K562 treated with DMSO at 1 percent for 12 hours (cell line): ENCODE measurements around the gene CCR3. TPM values are rescaled to one million over a fixed set of nuclear protein-coding genes. Genes with fewer than 3 reads are reported as not detected.

Experiments used
- total RNA-seq: library from RNA; unstranded; fragments of 300-600 nt; gene quantifications from 2 replicates; pipeline ENCODE4 v1.2.3, GENCODE V29; 2022; ENCODE audit not compliant: insufficient read depth

CCR3 gene
- total RNA-seq, result not detected in 2 replicates

DNA sequence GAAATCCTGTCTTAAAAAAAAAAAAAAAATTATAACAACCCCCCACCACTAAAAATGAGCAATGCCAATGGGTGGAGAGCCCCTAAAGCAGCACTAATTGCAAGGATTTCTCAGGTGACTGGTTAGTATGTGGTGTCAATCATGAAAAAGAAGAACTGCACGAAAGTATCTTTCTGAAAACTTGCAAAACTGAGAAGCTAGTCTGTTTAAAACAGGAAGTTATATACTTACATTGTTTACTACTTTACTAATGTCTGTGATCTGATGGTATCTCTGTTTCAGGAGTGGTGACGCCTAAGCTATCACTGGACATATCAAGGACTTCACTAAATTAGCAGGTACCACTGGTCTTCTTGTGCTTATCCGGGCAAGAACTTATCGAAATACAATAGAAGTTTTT is at the start of gene CCR3:
Gene CCR3 (plus strand): TSS at position 341 of the 400 bp plus-strand sequence. CDS start 22,699 bp downstream, outside the sequence.

DNA sequence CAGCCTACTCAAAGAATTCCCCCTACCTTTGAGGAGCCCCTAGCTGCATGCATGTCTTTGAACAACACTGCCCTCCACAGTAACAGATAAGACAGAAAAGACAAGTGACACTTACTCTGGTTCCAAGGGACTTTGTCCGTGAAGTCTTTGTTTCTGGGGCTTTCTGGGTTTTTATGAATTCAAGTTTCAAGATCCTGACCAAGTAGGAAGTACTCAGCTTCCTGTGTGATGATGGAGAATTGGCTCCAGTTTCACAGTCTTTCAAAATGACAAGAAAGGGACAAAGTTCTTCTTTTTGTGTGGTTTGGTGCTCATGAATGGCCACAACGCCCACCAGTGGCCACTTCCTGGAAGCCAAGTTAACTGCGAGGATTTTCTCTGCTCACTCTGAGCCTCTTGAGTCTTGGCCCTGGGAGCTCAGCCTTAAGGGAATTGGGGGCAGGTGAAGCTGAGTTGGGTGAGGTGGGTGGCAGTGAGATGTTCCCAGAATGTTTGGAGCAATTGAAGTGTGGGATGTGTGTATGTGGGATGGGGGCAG is 34.0 kb upstream of the CCR3 start, which contains the start of gene CCR1:
Gene CCR1 (minus strand): TSS at position 147 of the 538 bp plus-strand sequence. CDS start 4,000 bp downstream, outside the sequence.

Other genes with a start within 250 kb of the CCR3 start
- 1.8 and 6.9 TPM in 2 replicates for gene FYCO1, start 246.6 kb upstream of the CCR3 start, total RNA-seq
- gene XCR1, start 215.0 kb upstream of the CCR3 start, total RNA-seq, result not detected in 2 replicates
- not detected in 2 replicates for gene CCR1, start 34.1 kb upstream of the CCR3 start, total RNA-seq
- gene CCR2, start 111.7 kb downstream of the CCR3 start, total RNA-seq, result not detected in 2 replicates
- not detected in 2 replicates for gene CCR5, start 128.5 kb downstream of the CCR3 start, total RNA-seq
- gene CCRL2, start 164.8 kb downstream of the CCR3 start, total RNA-seq, result 9.8 and 21.7 TPM in 2 replicates
- gene LTF, start 222.4 kb downstream of the CCR3 start, total RNA-seq, result not detected in 2 replicates